HL-60/S4 treated with phorbol 12-myristate 13-acetate at 8.2 ng/mL for 4 days and 3 days (cell line): ENCODE data around the gene CD99.

Experiments used
- in situ Hi-C: fragments of 300-500 bp; cut with MboI; formaldehyde crosslinking; loops from 2 replicates; pipeline ENCODE4 v1.15.0; 2022; ENCODE audit warnings: low sequenced_read_pairs

Gene CD99

DNA sequence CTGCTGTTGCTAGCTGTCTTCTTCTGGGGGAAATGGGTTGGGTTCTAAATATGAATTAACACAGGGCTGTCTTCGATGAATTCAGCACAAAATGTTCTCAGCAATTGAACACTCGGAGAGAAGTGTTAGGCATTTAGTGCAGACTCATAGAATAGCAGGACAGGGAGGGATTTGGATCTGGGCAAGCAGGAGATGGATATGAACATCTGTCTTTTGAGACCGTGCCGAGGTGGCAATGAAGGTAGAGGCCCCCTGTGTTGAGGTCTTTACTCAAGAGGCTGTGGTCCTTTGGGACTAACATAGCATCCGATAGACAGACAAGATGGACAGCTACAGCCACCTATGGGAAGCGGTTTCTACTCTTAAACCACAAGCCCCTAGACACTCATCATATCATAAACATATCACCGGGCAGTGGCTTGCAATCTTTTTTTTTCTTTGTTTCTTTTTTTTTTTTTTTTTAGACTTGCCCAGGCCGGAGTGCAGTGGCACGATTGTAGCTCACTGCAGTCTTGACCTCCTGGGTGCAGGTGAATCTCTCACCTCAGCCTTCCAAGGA lies 6.7 kb downstream of the CD99 start:
- in situ Hi-C loops, result no loop called here

DNA sequence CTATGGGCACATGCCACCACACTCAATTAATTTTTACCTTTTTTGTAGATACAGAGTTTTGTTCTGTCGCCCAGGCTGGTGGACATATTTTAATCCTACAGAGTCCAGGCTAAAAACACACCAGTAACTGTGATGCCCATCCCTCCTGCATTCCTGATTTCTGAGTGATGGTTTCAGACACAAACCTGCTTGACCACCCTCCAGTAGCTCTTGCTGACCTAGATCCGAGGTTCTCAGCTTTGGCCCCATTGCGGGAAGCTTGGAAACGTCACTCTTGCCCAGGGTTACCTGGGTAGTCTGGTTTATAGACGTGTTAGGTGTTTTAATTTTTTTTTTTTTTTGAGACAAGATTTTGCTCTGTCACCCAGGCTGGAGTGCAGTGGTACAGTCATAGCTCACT lies 7.5 kb downstream of the CD99 start:
- in situ Hi-C loops, result no loop called here

DNA sequence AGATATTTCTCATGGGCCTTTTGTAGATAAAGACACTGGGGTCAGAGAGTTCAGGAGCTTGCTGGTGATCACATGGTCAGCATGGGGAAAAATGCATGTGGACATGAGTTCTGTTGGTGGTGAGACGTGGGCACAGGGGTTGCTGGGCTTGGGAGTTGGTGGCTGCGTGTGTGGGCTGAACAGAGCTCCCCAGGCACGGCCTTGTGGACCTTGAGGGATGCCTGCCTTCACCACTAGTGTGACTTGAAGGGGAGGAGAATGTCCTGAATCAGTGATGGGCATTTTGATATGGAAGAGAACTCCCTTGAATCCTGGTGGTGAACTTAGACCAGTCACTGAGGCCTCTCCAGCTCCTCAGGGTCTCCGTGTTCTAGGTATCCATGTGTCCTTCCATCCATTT lies 8.9 kb downstream of the CD99 start:
- in situ Hi-C loops, result no loop called here

DNA sequence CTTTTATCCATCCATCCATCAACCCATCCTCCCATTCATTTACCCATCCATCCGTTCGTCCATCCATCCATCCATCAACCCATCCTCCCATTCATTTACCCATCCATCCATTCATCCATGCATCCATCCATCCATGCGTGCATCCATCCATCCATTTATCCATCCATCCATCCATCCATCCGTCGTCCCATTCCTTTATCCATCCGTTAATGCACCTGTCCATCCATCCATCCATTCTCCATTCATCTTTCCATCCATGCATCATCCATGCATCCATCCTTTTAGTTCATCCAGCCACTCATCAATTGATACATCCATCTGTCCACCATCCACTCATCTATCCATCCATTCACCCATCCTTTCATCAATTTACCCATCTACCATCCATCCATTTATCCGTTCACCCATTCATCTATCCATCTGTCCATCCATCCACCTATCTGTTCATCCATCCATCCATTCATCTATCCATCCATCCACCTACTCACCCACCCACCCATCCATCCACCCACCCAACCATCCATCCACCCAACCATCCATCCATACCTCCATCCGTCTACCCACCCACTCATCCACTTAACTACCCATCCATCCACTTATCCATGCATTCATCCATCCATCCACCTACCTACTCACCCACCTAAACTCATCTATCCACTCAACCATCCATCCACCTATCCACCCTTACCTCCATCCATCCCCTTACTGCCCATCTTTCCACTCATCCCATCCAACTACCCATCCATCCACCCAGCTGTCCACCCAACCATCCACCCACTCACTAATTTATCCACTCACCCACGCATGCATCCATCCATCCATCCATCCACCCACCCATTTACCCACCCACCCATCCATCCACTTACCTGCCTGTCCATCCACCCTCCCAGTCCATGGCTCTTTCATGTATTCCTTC lies 9.6 kb downstream of the CD99 start:
- in situ Hi-C loops, result no loop called here

DNA sequence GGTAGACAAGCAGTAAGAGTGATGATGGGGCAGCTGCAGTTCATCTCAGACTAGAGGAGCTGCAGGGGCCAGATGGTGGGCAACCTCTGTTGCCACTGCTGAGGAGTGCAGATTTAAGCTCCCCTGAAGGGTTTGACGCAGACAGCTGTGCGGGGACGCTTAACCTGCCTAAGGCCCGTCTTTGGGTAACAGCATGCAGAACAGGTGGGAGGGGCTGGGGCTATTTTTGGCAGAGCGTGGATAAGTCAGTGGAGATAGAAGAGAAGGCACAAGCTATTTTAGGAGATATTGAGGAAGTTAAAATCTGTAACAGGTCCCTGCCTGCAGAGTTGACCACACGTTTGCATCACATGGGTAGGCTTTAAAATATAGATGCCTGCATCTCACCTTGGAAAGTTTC lies 10.5 kb downstream of the CD99 start:
- in situ Hi-C loops, result no loop called here

DNA sequence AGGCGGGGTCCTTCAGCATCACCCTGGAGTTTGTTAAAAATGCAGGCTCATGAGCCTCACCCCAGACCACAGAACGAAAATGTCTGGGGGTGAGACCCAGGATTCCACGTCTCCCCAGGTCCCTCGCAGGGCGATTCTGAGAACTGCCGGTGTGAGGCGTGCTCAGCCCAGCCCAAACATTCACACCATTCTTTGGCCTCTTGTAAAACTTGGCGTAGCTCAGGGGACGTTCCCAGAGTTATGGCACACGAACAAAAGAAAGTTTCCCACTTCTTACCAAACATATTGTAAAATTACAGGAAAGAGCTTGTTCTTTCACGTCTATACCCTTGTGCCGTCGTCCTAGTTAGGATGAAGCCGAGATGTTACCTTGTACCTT lies 12.9 kb downstream of the CD99 start:
- in situ Hi-C loops, result no loop called here

DNA sequence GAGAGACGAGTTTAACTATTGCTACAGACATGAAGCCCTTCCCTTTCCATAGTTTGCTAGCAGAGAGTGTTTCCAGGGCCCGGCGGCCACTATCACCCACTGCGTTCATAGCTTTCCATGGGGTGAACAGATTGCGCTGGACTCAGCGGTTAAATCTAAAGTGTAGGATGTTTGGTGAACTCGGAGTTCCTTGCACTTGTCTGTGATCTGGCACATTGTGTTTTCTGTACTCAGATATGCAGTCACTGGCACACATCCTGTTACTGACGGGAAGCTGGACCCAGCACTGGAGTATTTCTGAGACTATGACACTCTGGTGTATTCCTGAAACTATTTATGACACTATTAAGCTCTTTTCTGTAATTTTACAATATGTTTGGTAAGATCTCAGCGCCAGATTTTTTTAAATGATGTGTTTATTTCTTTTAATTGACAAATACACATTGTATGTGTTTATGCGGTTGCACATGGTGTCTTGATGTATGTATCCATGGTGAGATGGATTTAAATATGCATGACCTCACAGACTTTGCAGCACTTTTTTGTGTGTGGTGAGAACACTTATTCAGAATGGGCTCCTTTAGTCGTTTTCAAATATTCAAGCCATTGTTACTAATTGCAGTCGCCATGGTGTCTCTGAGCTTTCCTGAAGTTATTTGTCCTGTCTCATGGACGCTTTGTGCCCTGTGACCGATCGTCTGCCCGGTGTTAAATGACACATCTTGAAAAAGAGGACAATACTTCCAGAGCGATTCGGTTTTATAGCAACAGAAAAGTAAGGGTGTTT lies 14.1 kb downstream of the CD99 start:
- in situ Hi-C loops, result no loop called here

DNA sequence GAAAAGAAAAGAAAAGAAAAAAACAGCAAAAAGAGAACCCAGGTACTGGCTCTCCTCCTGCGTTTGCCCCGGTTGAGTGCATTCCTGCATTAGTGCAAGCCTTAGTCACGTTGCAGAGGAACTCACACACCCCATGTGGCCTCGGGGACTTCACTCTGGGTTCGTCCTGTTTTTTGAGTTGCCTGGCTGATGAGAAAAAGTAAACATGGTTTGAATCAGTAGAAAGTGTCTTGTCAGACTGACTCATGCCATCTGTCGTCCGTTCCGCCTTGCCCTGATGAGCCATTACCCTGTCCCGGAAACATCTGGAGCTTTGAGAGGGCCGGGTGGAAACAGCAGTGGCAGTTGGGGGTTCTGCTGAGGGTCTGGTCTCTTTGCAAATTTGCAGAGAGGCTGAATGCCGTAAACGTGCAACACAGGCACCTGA lies 16.3 kb downstream of the CD99 start:
- in situ Hi-C loops, result no loop called here

DNA sequence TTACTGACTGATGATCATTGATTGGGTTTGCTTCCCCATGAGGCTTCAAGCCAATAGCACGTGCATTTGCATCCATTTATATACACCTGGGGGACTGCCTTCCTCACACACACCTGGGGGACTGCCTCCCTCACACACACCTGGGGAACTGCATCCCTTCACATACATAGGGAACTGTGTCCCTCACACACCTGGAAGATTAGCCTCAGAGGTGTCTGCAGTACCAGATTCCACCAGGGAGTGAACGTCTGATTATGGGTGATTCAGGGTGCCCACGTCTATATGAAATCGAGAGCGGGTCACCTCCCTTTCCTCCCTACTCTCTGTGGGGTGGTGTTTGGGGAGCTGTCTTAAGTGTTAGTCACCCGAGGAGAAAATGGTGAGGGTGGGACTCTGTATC lies 16.9 kb downstream of the CD99 start:
- in situ Hi-C loops, result no loop called here

DNA sequence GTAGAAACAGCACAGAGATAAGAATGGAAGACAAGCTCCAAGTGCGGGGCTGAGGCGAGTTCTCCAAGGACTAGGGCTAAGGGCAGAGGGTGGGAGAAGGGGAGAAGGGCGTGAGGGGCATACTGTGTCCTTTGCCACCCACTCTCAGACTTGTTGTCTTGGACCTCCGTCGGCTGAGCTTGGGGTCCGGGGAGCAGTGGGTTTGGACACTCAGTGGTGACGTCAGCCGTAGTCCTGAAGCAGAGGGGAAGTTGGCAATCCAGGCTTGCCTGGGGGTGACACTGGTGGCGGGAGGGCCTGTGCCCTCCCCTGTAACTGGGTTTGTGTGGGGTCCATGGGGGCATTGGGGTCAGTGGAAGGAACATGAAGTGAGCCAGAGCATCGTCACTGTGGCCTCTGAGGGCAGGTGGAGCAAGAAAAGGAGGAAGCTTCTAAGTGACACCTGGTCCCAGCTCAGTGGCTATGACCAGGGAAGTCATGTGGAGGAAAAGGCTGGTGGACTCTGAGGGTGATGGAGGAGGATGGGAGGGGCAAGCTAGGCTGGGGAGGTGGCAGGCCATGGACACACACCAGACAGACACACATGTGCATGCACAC lies 17.6 kb downstream of the CD99 start:
- in situ Hi-C loops, result no loop called here

DNA sequence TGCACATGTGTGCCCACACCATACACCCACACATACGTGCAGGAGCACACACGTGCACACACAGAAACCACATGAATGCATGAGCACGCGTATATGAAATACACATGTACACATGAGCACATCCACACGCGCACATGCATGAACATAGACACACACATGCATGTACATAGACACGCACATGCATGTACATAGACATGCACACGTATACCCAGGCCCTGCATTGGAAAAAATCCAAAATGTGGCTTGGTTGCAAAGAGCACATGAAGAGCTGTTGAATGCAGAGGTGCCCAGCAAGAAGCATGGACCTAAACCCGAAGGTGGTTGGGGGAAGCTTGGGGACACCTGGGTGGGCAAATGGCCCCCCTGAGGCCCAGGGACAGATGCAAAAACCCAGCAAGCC lies 18.5 kb downstream of the CD99 start:
- in situ Hi-C loops, result no loop called here

DNA sequence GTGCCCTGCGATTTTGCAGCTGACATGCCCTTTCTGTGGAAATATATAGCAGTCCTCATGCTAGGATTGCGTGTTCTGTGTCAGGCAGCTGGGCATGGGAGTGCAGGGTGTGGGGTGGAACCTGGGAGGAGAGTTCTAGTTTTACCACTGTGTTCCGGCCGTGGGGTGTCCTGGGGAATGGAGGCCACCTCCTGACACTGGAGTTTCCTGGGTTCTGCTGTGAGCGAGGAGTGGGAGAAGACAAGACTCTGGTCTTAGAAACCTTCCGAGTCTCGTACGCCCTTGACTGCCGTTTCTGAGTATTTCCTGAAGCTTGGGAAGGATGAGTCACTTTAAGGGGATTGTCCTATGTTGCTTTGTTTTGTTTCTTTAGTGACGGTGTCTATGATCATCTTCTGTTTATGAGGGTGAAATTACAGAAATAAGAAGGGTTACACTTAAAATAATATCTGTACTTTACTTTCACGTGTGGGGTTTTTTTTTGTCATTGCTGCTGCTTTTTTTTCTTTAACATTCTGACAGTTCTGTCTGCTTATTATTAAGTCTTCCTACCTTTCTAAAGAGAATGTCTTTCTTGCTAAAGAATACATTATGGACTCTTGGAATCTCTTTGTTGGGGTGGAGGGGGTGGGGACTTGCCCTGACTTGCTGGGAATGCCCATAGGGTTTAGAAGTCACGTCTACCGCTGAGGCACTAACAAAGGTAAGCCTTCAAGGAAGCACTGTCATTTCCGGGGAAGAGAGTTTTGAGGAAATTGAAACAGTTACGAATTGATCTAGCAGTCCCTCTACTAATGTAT lies 19.1 kb downstream of the CD99 start:
- in situ Hi-C loops, result no loop called here

DNA sequence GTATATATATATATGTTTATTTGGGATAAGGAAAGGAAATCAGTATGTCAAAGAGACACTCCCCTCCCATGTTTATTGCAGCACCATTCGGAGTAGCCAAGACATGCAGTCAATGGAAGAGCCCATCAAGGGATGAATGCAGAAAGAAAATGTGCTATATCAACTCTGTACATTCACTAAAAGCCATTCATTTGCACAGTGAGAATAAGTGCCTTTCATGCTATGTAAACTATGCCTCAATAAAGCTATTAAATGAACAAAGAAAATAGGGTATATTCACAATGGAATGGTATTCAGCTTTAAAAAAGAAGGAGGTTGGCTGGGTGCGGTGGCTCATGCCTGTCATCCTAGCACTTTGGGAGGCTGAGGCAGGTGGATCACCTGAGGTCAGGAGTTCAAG lies 20.3 kb downstream of the CD99 start:
- in situ Hi-C loops, result no loop called here

DNA sequence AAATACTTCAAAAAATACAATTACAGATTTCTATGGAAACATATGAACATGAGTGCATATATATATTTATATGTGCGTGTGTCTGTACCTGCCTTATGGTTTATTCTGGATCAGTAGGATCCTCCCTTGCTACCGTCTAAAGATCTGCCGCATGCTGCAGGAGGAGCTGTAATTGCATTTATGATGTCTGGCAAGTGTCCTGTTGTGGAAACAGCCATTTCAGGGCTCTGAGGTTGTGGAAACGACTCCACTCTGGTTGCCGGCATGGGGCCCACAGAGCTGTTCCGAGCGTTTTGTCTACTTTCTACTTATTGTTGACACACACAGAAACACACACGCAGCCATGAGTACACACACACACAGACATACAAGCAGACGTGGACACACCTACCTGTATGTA lies 21.3 kb downstream of the CD99 start:
- in situ Hi-C loops, result no loop called here

DNA sequence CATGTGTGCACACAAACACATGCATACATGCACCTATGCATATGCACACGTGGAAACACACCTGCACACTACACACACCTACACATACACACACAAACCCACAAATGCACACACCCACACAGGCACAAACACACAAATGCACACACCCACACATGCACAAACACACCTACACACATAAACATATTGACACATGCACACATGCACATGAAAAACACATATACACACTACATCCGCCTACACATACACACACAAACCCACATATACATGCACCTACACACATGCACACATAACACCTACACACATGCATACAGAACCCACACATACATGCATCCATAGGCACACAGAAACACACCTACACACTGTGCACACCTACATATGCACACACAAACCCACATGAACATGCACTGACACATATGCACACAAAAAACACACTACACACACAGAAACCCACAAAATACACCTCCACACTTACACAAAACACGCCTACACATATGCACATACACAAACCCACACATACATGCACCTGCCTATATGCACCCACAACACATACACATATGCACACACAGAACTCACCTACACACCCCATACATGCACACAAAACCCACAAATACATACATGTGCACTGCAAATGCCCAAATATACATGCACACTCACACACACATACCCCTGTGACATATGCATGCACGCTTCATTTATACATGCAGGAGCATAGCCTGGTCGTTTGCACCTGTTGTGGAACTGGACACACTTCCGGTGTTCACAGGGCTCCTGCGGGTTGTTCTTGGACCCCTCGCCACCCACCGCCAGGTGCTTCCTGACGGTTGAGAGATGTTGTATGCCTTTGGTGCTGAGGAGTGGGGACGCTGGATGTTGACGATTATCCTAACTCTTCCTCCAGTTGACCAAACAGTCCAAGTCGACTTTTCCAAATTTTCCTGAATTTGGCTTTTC lies 22.1 kb downstream of the CD99 start:
- in situ Hi-C loops, result no loop called here

DNA sequence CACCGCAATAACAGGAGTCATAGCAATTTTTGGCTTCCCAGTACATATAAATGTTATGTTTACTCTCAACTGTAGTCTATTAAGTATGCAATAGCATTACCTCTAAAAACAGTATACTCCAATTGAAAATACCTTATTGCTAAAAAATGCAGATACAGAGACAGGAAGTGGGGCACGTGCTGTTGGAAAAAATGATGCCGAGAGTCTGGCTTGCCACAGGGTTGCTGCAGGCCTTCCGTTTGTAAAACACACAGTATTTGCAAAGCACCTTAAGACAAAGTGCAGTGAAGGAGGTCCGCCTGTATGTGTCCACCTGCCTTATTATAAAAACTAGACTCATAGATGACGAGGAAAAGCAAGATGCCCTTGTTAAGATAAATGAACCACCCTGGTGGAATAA lies 23.5 kb downstream of the CD99 start:
- in situ Hi-C loops, result no loop called here

DNA sequence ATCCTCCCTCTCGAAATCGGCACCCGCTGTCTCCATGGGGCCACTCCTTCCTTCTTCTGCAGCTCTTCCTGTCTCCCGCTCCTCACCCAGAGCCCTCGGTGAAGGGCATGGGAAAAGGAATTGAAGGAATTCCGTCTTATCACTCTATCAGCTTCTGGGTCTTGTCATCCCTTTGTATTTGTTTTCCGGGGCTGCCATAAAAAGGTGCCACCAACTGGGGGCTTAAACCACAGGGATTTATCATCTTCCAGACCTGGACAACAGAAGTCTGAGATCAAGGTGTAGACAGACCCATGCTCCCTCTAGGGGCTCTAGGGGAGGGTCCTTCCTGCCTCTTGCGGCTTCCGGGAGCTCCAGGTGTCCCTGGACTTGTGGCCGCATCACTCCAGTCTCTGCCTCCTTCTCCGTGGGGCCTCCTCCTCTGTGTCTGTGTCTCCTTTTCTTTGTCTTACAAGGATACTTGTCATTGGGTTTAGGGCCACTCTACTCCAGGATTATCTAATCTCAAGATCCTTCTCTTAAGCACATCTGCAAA lies 24.0 kb downstream of the CD99 start:
- in situ Hi-C loops, result no loop called here

DNA sequence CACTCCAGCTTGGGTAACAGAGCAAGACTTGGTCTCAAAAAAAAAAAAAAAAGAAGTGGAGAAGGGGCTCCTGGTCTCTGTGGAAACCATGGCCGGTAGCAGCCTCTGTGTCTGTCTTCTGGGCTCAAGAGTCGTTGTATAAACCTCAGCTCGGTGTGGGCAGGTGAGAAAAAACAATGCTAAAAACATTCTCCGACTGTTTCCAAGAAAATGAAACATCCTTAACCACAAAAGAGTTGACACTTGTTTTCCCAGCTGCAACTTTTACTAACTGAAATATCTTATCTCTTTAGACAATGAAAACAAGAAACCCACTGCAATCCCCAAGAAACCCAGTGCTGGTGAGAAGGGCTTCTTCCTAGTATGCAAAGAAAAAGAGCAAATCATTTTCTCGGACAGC lies 26.2 kb downstream of the CD99 start:
- in situ Hi-C loops, result no loop called here

DNA sequence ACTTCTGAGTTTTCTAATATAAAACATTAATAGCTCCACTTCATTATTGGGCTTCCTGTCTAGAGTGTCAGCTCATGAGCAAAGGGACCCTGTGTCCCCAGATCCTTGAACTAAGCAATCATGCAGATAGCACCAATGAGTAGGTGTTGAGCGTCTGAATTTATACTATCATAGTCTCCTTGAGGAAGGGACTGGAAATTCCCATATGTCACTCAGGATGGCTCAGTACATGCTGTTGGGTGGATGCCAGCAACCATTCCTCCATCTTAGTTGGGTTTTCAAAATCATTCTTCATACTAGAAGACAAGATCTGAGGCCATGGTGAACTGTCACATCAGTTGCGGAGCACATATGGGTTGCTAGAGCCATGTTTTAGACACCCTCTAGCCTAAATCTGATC lies 27.7 kb downstream of the CD99 start:
- in situ Hi-C loops, result no loop called here
